HepG2 (cell line): ENCODE measurements around the gene CYSRT1. TPM values are rescaled to one million over a fixed set of nuclear protein-coding genes. Genes with fewer than 3 reads are reported as not detected.

Experiments
- GABPB1 ChIP-seq: IDR thresholded peaks from 2 replicates; pipeline ENCODE4 v1.6.1; 2016; ENCODE audit warnings: mild to moderate bottlenecking, missing genetic modification reagents, moderate library complexity, missing compliant biosample characterization
- IRF2 ChIP-seq: IDR thresholded peaks from 2 replicates; pipeline ENCODE4 v1.6.1; 2018; ENCODE audit warnings: missing genetic modification reagents, missing compliant biosample characterization
- KLF16 ChIP-seq, 2 experiments: sonication (generic) in 1 of 2; formaldehyde crosslinking in 1 of 2; IDR thresholded peaks; 2 replicates each; pipeline versions ENCODE4 v1.6.1 to v1.8.0; 2016 to 2023; ENCODE audit warnings: missing genetic modification reagents in 2 of 2, missing compliant biosample characterization in 1 of 2
- MXD4 ChIP-seq: IDR thresholded peaks from 2 replicates; pipeline ENCODE4 v1.6.1; 2016; ENCODE audit warnings: mild to moderate bottlenecking, missing biosample characterization, missing genetic modification reagents
- NR2F1 ChIP-seq, 2 experiments: fragments of 450-650 bp in 1 of 2; formaldehyde crosslinking in 1 of 2; IDR thresholded peaks; 2 replicates each; pipeline versions ENCODE4 v1.5.0 to v1.6.1; 2016 to 2020; ENCODE audit warnings: mild to moderate bottlenecking in 1 of 2, missing compliant biosample characterization in 1 of 2, missing genetic modification reagents in 1 of 2, moderate library complexity in 1 of 2
- NRL ChIP-seq: sonication (generic); formaldehyde crosslinking; IDR thresholded peaks from 2 replicates; pipeline ENCODE4 v1.5.0; 2020; ENCODE audit warnings: missing genetic modification reagents, mild to moderate bottlenecking, moderate library complexity, borderline replicate concordance
- ZC3H13 ChIP-seq: sonication (generic); formaldehyde crosslinking; IDR thresholded peaks from 2 replicates; pipeline ENCODE4 v1.8.1; 2023; ENCODE audit warnings: mild to moderate bottlenecking, missing genetic modification reagents, moderate library complexity
- ZNF3 ChIP-seq: IDR thresholded peaks from 2 replicates; pipeline ENCODE4 v1.7.0; 2017; ENCODE audit warnings: inconsistent platforms
- ZNF335 ChIP-seq: sonication (generic); formaldehyde crosslinking; IDR thresholded peaks from 2 replicates; pipeline ENCODE4 v1.4.0; 2020; ENCODE audit warnings: missing genetic modification reagents
- ZNF629 ChIP-seq: sonication (generic); formaldehyde crosslinking; conservative IDR thresholded peaks from 2 replicates; pipeline ENCODE4 v1.5.0; 2020; ENCODE audit warnings: missing genetic modification reagents
- polyA plus RNA-seq, 8 experiments: library from polyadenylated mRNA; depleted of rRNA in 3 of 8; stranded (reverse) in 7 of 8; unstranded in 1 of 8; fragments of >200 nt; fragmentation: Illumina TruSeq in 4 of 8; extraction: Trizol in 4 of 8; gene quantifications; 2 replicates each; pipeline versions ENCODE4 v1.2.1 to v1.2.3, GENCODE V29; 2011 to 2016; ENCODE audit warnings: low read depth in 4 of 8, missing spikeins in 1 of 8, mixed read lengths in 1 of 8; ENCODE audit not compliant: insufficient read depth in 1 of 8
- total RNA-seq, 5 experiments: library from RNA; depleted of rRNA; stranded (reverse); fragments of >200 nt; fragmentation: Illumina TruSeq; extraction: Trizol; gene quantifications; 2 replicates each; pipeline ENCODE4 v1.2.3, GENCODE V29; 2016; ENCODE audit warnings: low read depth in 1 of 5
- TF ChIP-seq, protein P1 (sequence below): sonication (generic); formaldehyde crosslinking; IDR thresholded peaks from 2 replicates; pipeline ENCODE4 v1.8.0; 2022; ENCODE audit warnings: mild to moderate bottlenecking, missing genetic modification reagents; ENCODE audit not compliant: insufficient replicate concordance
- TF ChIP-seq, protein P2 (sequence below): sonication (generic); formaldehyde crosslinking; IDR thresholded peaks from 2 replicates; pipeline ENCODE4 v1.8.0; 2022; ENCODE audit warnings: mild to moderate bottlenecking, missing genetic modification reagents
- TF ChIP-seq, protein P3 (sequence below): sonication (generic); formaldehyde crosslinking; IDR thresholded peaks from 2 replicates; pipeline ENCODE4 v1.5.0; 2020; ENCODE audit warnings: missing genetic modification reagents

The CYSRT1 gene
- total and polyA plus RNA-seq, 2 of the 13 experiments (the other 11 are each of a cell fraction or from before 2014, with no cell fraction given) = 1.5 to 2.1 TPM

DNA sequence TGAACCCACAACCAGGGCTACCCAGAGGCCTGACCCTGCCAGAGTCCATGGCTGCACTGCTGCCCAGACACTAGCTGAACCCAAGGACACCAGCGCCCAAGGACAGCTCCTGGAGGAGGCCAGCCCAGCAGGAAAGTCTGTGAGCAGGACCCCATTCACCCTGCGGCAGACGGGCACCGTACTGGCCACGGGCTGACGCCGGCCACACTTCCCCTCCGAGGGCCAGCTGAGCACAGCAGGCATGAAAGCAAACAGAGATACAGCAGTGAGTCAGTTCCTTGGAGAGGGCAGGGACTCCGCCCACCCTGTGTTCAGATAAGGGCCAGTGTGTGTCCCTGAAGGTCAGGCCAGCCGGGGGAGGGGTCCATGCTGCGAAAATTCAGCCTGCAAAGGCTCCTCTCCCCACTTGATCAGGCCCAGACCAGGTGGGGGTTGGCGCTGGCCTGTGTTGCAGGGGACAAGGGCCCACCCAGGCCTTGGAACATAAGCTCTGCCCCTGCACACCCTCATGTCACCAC, 6.2 kb upstream of the CYSRT1 start (continued):
- TF ChIP-seq NRL (CRISPR knock-in tag) (peak; percentile 82; the same call in 1 of the 2 replicates), ZNF629 (CRISPR knock-in tag) (peak; percentile 26; the same call in 1 of the 2 replicates), ZNF335 (CRISPR knock-in tag) (0 out of 2 replicates have a peak, but pooled peaks have one; percentile 60), ZC3H13 (CRISPR knock-in tag) (peak; percentile 86), MXD4 (CRISPR knock-in tag) (peak; percentile 62; the same call in 1 of the 2 replicates), GABPB1 (CRISPR knock-in tag) (peak; percentile 41; the same call in 1 of the 2 replicates), KLF16 (CRISPR knock-in tag; IDR thresholded peaks at IDR 0.05) (0 out of 4 replicates have a peak, but pooled peaks of 1 of the 2 experiments have one; percentile 20), IRF2 (CRISPR knock-in tag) (peak; percentile 76; the same call in 1 of the 2 replicates), NR2F1 (CRISPR knock-in tag; IDR thresholded peaks at IDR 0.05) (peak in 1 of 2 experiments; percentile 43; a peak in 1 of 4 replicates), ZNF3 (CRISPR knock-in tag) (no peak)
- TF ChIP-seq, protein P1, sequence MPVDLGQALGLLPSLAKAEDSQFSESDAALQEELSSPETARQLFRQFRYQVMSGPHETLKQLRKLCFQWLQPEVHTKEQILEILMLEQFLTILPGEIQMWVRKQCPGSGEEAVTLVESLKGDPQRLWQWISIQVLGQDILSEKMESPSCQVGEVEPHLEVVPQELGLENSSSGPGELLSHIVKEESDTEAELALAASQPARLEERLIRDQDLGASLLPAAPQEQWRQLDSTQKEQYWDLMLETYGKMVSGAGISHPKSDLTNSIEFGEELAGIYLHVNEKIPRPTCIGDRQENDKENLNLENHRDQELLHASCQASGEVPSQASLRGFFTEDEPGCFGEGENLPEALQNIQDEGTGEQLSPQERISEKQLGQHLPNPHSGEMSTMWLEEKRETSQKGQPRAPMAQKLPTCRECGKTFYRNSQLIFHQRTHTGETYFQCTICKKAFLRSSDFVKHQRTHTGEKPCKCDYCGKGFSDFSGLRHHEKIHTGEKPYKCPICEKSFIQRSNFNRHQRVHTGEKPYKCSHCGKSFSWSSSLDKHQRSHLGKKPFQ = peak; percentile 86
- TF ChIP-seq, protein P2, sequence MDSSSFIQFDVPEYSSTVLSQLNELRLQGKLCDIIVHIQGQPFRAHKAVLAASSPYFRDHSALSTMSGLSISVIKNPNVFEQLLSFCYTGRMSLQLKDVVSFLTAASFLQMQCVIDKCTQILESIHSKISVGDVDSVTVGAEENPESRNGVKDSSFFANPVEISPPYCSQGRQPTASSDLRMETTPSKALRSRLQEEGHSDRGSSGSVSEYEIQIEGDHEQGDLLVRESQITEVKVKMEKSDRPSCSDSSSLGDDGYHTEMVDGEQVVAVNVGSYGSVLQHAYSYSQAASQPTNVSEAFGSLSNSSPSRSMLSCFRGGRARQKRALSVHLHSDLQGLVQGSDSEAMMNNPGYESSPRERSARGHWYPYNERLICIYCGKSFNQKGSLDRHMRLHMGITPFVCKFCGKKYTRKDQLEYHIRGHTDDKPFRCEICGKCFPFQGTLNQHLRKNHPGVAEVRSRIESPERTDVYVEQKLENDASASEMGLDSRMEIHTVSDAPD (CRISPR knock-in tag) = no peak
- TF ChIP-seq, protein P3, sequence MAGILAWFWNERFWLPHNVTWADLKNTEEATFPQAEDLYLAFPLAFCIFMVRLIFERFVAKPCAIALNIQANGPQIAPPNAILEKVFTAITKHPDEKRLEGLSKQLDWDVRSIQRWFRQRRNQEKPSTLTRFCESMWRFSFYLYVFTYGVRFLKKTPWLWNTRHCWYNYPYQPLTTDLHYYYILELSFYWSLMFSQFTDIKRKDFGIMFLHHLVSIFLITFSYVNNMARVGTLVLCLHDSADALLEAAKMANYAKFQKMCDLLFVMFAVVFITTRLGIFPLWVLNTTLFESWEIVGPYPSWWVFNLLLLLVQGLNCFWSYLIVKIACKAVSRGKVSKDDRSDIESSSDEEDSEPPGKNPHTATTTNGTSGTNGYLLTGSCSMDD (CRISPR knock-in tag) = no peak
- TF ChIP-seq, all 625 proteins: peak for 134
